H1 (cell line): ENCODE data around the gene CHST8. TPM values are rescaled to one million over a fixed set of nuclear protein-coding genes. Genes with fewer than 3 reads are reported as not detected.

Experiments used
- CTCF ChIA-PET: fragments of 300-600 bp; sonication (Branson Sonifier 250); formaldehyde crosslinking; loops from one replicate; lab custom pipeline; 2021; ENCODE audit not compliant: partially characterized antibody; lab: Charles Lee
- POLR2A ChIA-PET: fragments of 300-600 bp; sonication (Branson Sonifier 250); formaldehyde crosslinking; loops from one replicate; lab custom pipeline; 2021; ENCODE audit warnings: inconsistent platforms; ENCODE audit not compliant: partially characterized antibody; lab: Charles Lee
- DNase-seq, 2 experiments: peaks; one replicate each; pipeline versions ENCODE4 v3.0.0 to v3.0.0-alpha.2; 2010 to 2022; ENCODE audit warnings: low spot score in 2 of 2, low read depth in 1 of 2, mixed read lengths in 1 of 2
- FAIRE-seq: peaks from 2 replicates; lab custom pipeline; 2011; peaks lifted over from hg19 to GRCh38; lab: Jason Lieb, UNC
- H2AFZ ChIP-seq: 2 replicates; pipeline ENCODE4 v1.8.1; 2012; ENCODE audit warnings: low read length, inconsistent platforms
- H2AK5ac ChIP-seq: 2 replicates; pipeline ENCODE4 v1.6.1; 2013; ENCODE audit warnings: low read depth, low read length
- H2BK120ac ChIP-seq: replicated peaks from 2 replicates; pipeline ENCODE3; 2013; ENCODE audit warnings: low read depth, low read length, inconsistent platforms
- H2BK12ac ChIP-seq: 2 replicates; pipeline ENCODE4 v1.6.1; 2013; ENCODE audit warnings: low read depth, low read length
- H2BK15ac ChIP-seq: 2 replicates; pipeline ENCODE4 v1.6.1; 2013; ENCODE audit warnings: low read length
- H2BK20ac ChIP-seq: 2 replicates; pipeline ENCODE4 v1.6.1; 2013; ENCODE audit warnings: low read length
- H2BK5ac ChIP-seq: 2 replicates; pipeline ENCODE4 v1.6.1; 2013; ENCODE audit warnings: low read depth, low read length
- H3K14ac ChIP-seq: 2 replicates; pipeline ENCODE4 v1.6.1; 2013; ENCODE audit warnings: inconsistent platforms; ENCODE audit not compliant: insufficient read length
- H3K18ac ChIP-seq: 2 replicates; pipeline ENCODE4 v1.6.1; 2013; ENCODE audit warnings: low read length; ENCODE audit errors: extremely low read depth
- H3K23ac ChIP-seq: 2 replicates; pipeline ENCODE4 v1.6.1; 2013; ENCODE audit warnings: inconsistent platforms; ENCODE audit not compliant: insufficient read length
- H3K23me2 ChIP-seq: 2 replicates; pipeline ENCODE4 v1.6.1; 2013; ENCODE audit warnings: low read depth, low read length
- H3K27ac ChIP-seq: 2 replicates; pipeline ENCODE4 v1.6.1; 2011; ENCODE audit warnings: low read depth, low read length, inconsistent platforms
- H3K27me3 ChIP-seq, 4 experiments: replicated peaks in 1 of 4; 1 replicate in 1 of 4; 2 replicates in 3 of 4; pipeline versions ENCODE4 v1.6.1 to v1.8.1; 2011 to 2013; ENCODE audit warnings: low read length in 3 of 4, mild to moderate bottlenecking in 3 of 4, inconsistent platforms in 2 of 4, mixed read lengths in 2 of 4, moderate library complexity in 1 of 4; ENCODE audit not compliant: control insufficient read depth in 3 of 4, insufficient read depth in 3 of 4; ENCODE audit errors: extremely low read depth in 1 of 4
- H3K36me3 ChIP-seq, 4 experiments: 2 replicates each; pipeline versions ENCODE4 v1.6.1 to v1.8.1; 2011 to 2013; ENCODE audit warnings: mild to moderate bottlenecking in 4 of 4, low read length in 3 of 4, moderate library complexity in 2 of 4, control low read depth in 1 of 4, inconsistent platforms in 1 of 4; ENCODE audit not compliant: insufficient read depth in 4 of 4, control insufficient read depth in 2 of 4
- H3K4ac ChIP-seq: replicated peaks from 2 replicates; pipeline ENCODE3; 2013; ENCODE audit warnings: low read length, low read depth, mixed read lengths, inconsistent platforms; ENCODE audit not compliant: insufficient read length
- H3K4me1 ChIP-seq, 4 experiments: replicated peaks in 1 of 4; 1 replicate in 1 of 4; 2 replicates in 3 of 4; pipeline versions ENCODE4 v1.6.1 to v1.8.1; 2011 to 2013; ENCODE audit warnings: low read length in 3 of 4, inconsistent platforms in 2 of 4, mixed read lengths in 1 of 4; ENCODE audit not compliant: insufficient read depth in 4 of 4, control insufficient read depth in 3 of 4
- H3K4me2 ChIP-seq, 2 experiments: 2 replicates each; pipeline versions ENCODE4 v1.6.1 to v1.8.1; 2011 to 2013; ENCODE audit warnings: low read depth in 2 of 2, low read length in 2 of 2, control low read depth in 1 of 2, inconsistent platforms in 1 of 2, mild to moderate bottlenecking in 1 of 2; ENCODE audit not compliant: insufficient read depth in 1 of 2
- H3K4me3 ChIP-seq, 4 experiments: fragments of 200-600, 300-600 bp in 1 of 4; sonication (generic), shearing (Covaris generic), sonication (Bioruptor Twin) in 1 of 4; 2 replicates each; pipeline versions ENCODE4 v1.5.1 to v1.8.1; 2011 to 2016; ENCODE audit warnings: low read length in 4 of 4, low read depth in 3 of 4, control low read depth in 2 of 4, inconsistent platforms in 2 of 4, mild to moderate bottlenecking in 2 of 4, mixed read lengths in 1 of 4, moderate library complexity in 1 of 4; ENCODE audit not compliant: insufficient read depth in 2 of 4; ENCODE audit errors: extremely low read depth in 1 of 4
- H3K56ac ChIP-seq: replicated peaks from 2 replicates; pipeline ENCODE3; 2013; ENCODE audit warnings: low read depth, mild to moderate bottlenecking, mixed read lengths, low read length, inconsistent platforms; ENCODE audit not compliant: insufficient read length
- H3K79me1 ChIP-seq: 2 replicates; pipeline ENCODE4 v1.6.1; 2013; ENCODE audit warnings: low read depth, low read length, control low read depth
- H3K79me2 ChIP-seq, 2 experiments: 2 replicates each; pipeline versions ENCODE4 v1.6.1 to v1.8.1; 2012 to 2013; ENCODE audit warnings: low read length in 2 of 2, mild to moderate bottlenecking in 2 of 2, inconsistent platforms in 1 of 2; ENCODE audit not compliant: insufficient read depth in 2 of 2, control insufficient read depth in 1 of 2
- H3K9ac ChIP-seq, 4 experiments: replicated peaks in 1 of 4; 1 replicate in 1 of 4; 2 replicates in 3 of 4; pipeline versions ENCODE4 v1.6.1 to v1.8.1; 2011 to 2013; ENCODE audit warnings: low read depth in 3 of 4, low read length in 3 of 4, control low read depth in 2 of 4, mild to moderate bottlenecking in 2 of 4, moderate library complexity in 2 of 4, inconsistent platforms in 1 of 4; ENCODE audit errors: extremely low read depth in 1 of 4
- H3K9me3 ChIP-seq, 2 experiments: 2 replicates each; pipeline versions ENCODE4 v1.6.1 to v1.8.1; 2012 to 2013; ENCODE audit warnings: mild to moderate bottlenecking in 2 of 2, moderate library complexity in 2 of 2, control low read depth in 1 of 2, inconsistent platforms in 1 of 2, low read depth in 1 of 2, low read length in 1 of 2, mixed read lengths in 1 of 2; ENCODE audit not compliant: insufficient read depth in 2 of 2
- H4K20me1 ChIP-seq, 2 experiments: replicated peaks in 1 of 2; 2 replicates each; pipeline versions ENCODE3 to v1.8.1; 2011 to 2013; ENCODE audit warnings: inconsistent platforms in 2 of 2, low read length in 2 of 2, mild to moderate bottlenecking in 1 of 2; ENCODE audit not compliant: insufficient read depth in 2 of 2, control insufficient read depth in 1 of 2
- H4K5ac ChIP-seq: 2 replicates; pipeline ENCODE4 v1.6.1; 2013; ENCODE audit warnings: low read length, low read depth, mixed read lengths, inconsistent platforms; ENCODE audit not compliant: insufficient read length
- H4K8ac ChIP-seq: 2 replicates; pipeline ENCODE4 v1.8.0; 2013; ENCODE audit warnings: mild to moderate bottlenecking, moderate library complexity, low read length, inconsistent platforms; ENCODE audit not compliant: insufficient read depth; ENCODE audit errors: extremely low read depth
- H4K91ac ChIP-seq: replicated peaks from 2 replicates; pipeline ENCODE3; 2013; ENCODE audit warnings: low read length, mixed read lengths, inconsistent platforms; ENCODE audit not compliant: insufficient read length
- ATF2 ChIP-seq: IDR thresholded peaks from 2 replicates; pipeline ENCODE4 v1.6.1; 2012; ENCODE audit warnings: low read length, inconsistent platforms
- ATF3 ChIP-seq: IDR thresholded peaks from 2 replicates; pipeline ENCODE4 v1.6.1; 2011; ENCODE audit warnings: low read depth, mild to moderate bottlenecking, low read length; ENCODE audit not compliant: insufficient read depth
- EGR1 ChIP-seq: IDR thresholded peaks from 2 replicates; pipeline ENCODE4 v1.6.1; 2011; ENCODE audit warnings: low read depth, low read length, borderline replicate concordance
- GABPA ChIP-seq: IDR thresholded peaks from 2 replicates; pipeline ENCODE4 v1.6.1; 2011; ENCODE audit warnings: mild to moderate bottlenecking, low read length, moderate library complexity, borderline replicate concordance; ENCODE audit not compliant: insufficient read depth
- KDM1A ChIP-seq: fragments of 200-600, 300-600 bp; sonication (generic); IDR thresholded peaks from 2 replicates; pipeline ENCODE4 v1.7.1; 2016; ENCODE audit warnings: mild to moderate bottlenecking, low read length, borderline replicate concordance
- PHF8 ChIP-seq: fragments of 200-600 bp; sonication (generic); conservative IDR thresholded peaks from 2 replicates; pipeline ENCODE4 v1.7.1; 2012; ENCODE audit warnings: low read depth, mild to moderate bottlenecking, inconsistent platforms, low read length, moderate library complexity
- RFX5 ChIP-seq: IDR thresholded peaks from 2 replicates; pipeline ENCODE4 v1.6.1; 2011; ENCODE audit warnings: low read depth, low read length, improper control_type of control experiment, borderline replicate concordance
- SAP30 ChIP-seq: fragments of 300-600 bp; sonication (generic); IDR thresholded peaks from 2 replicates; pipeline ENCODE4 v1.7.1; 2012; ENCODE audit warnings: low read length, moderate library complexity, mild to moderate bottlenecking, inconsistent platforms; ENCODE audit not compliant: insufficient read depth, insufficient replicate concordance
- TCF12 ChIP-seq: IDR thresholded peaks from 2 replicates; pipeline ENCODE4 v1.6.1; 2011; ENCODE audit warnings: low read depth, mild to moderate bottlenecking, low read length
- WGBS, 2 experiments: shearing (Covaris generic) in 1 of 2; methylation state at CpG; one replicate each; pipeline versions ENCODE4 v1.1.6 to v1.1.7; 2013 to 2015; ENCODE audit warnings: low lambda C conversion rate in 2 of 2, mixed read lengths in 2 of 2, inconsistent platforms in 1 of 2, low coverage in 1 of 2, missing lambda C conversion rate in 1 of 2; ENCODE audit not compliant: insufficient replicate concordance in 2 of 2, insufficient coverage in 1 of 2, insufficient read length in 1 of 2; ENCODE audit errors: extremely low coverage in 1 of 2, missing lambda C conversion rate in 1 of 2; 5-methylcytosine and 5-hydroxymethylcytosine counted together
- polyA plus RNA-seq, 7 experiments: library from polyadenylated mRNA; depleted of rRNA in 3 of 7; stranded (reverse) in 5 of 7; unstranded in 2 of 7; fragments of >200 nt in 5 of 7; fragments of 200-250 nt in 2 of 7; gene quantifications; 1 replicate in 5 of 7; 2 replicates in 1 of 7; 4 replicates in 1 of 7; pipeline versions ENCODE4 v1.2.1 to v1.2.3, GENCODE V29; 2011 to 2013; ENCODE audit warnings: missing spikeins in 2 of 7, mixed read lengths in 2 of 7
- total RNA-seq: library from RNA; stranded (reverse); fragmentation: NEBNext Ultra II Directional; extraction: Animal tissue kit (Norgen Biotek cat#: 25700); gene quantifications from 2 replicates; pipeline ENCODE4 v1.2.1, GENCODE V29; 2021

CHST8 gene
- total and polyA plus RNA-seq, 2 of the 8 experiments (the other 6 are each of a cell fraction or from before 2014, with no cell fraction given), result 10.8 to 28.2 TPM

- DNase-seq (no peak), FAIRE-seq (no peak)
- Histone ChIP-seq H2BK20ac (no peak overlapping the region), H3K9ac (no peak overlapping the region), H2BK120ac (no peak overlapping the region), H3K14ac (no peak overlapping the region), H3K18ac (no peak overlapping the region), H3K36me3 (no peaks in the 10 kb centered on the region), H4K5ac (no peak overlapping the region), H3K79me2 (no peaks in the 10 kb centered on the region), H4K8ac (no peak overlapping the region), H3K4me2 (no peak overlapping the region), H3K4ac (peak overlapping the region; percentile 44), H2BK15ac (no peak overlapping the region), H3K23me2 (no peaks in the 10 kb centered on the region), H3K9me3 (no peaks in the 10 kb centered on the region), H3K23ac (no peak overlapping the region), H3K79me1 (no peaks in the 10 kb centered on the region; the same call in none of the 2 replicates), H4K20me1 (peaks cover 0 to 3% of the 10 kb centered on the region in 2 experiments), H3K4me1 (peaks cover 0 to 8% (median 3%) of the 10 kb centered on the region in 4 experiments; a peak in 6 of 7 replicates), H3K4me3 (no peak overlapping the region), H2AK5ac (peak overlapping the region; percentile 33; the same call in 1 of the 2 replicates), H4K91ac (no peak overlapping the region), H3K27me3 (no peaks in the 10 kb centered on the region), H3K27ac (no peak overlapping the region), H3K56ac (no peak overlapping the region), H2BK5ac (no peak overlapping the region), H2AFZ (no peak overlapping the region), H2BK12ac (0 out of 2 replicates have a peak overlapping the region, but pooled peaks have one; percentile 1)
- ChIA-PET POLR2A (no interaction called here), CTCF (interaction anchor here (1.1 to 1.3 kb wide), 3 partner anchors 22 to 272 kb away, joined by 3 to 5 read pairs (median 4); no protein-coding TSS in a partner anchor)
- WGBS, 2 experiments, result 88% methylated on average over 21 of the region's 21 CpGs; no CpG with 5 or more reads in 1 of the 2 experiments
- TF ChIP-seq ATF3 (no peak), TCF12 (no peak), SAP30 (no peak), KDM1A (no peak), EGR1 (no peak), GABPA (no peak), RFX5 (no peak), PHF8 (no peak), ATF2 (no peak)
Observed at GRCh38 chr19:33702606-33703437, 81.1 kb downstream of the CHST8 start.
